HL-60 (cell line): Measurements from ENCODE around the gene ZNF557.
"Not testable (repeated sequence)": the region's sequence is repeated elsewhere in the genome, so short reads cannot be mapped to it uniquely, and the experiment has no call there.

Experiments
- DNase-seq, 2 experiments: peaks; one replicate each; pipeline ENCODE4 v3.0.0-alpha.2; 2010 to 2020; ENCODE audit warnings: low read depth in 1 of 2, low spot score in 1 of 2
- H3K27ac ChIP-seq: fragments of 250-450 bp; sonication (Bioruptor Pico); replicated peaks from 2 replicates; pipeline ENCODE4 v1.5.1; 2020; ENCODE audit warnings: mild to moderate bottlenecking, moderate library complexity
- H3K27me3 ChIP-seq: fragments of 250-450 bp; sonication (Bioruptor Pico); 2 replicates; pipeline ENCODE4 v1.5.1; 2021; ENCODE audit warnings: mild to moderate bottlenecking, moderate library complexity; ENCODE audit not compliant: insufficient read depth, poor library complexity, severe bottlenecking
- H3K4me3 ChIP-seq: replicated peaks from 2 replicates; pipeline ENCODE4 v1.5.1; 2011; ENCODE audit warnings: mild to moderate bottlenecking, control low read depth, low read length; ENCODE audit not compliant: insufficient read depth
- GABPA ChIP-seq: IDR thresholded peaks from 2 replicates; pipeline ENCODE4 v1.6.1; 2012; ENCODE audit warnings: low read depth
- POLR2AphosphoS5 ChIP-seq: IDR thresholded peaks from 2 replicates; pipeline ENCODE4 v1.6.1; 2012; ENCODE audit warnings: low read depth
- SPI1 ChIP-seq: IDR thresholded peaks from 2 replicates; pipeline ENCODE4 v1.6.1; 2012; ENCODE audit warnings: low read depth, mild to moderate bottlenecking, borderline replicate concordance
- long read RNA-seq: library from polyadenylated mRNA; unstranded; transcript quantifications from one replicate; pipeline ENCODE4 v2.0.0, GENCODE V29; 2020
- TF ChIP-seq, protein P1 (sequence below): IDR thresholded peaks from 2 replicates; pipeline ENCODE4 v1.6.1; 2012; ENCODE audit warnings: low read depth; ENCODE audit not compliant: insufficient replicate concordance
- TF ChIP-seq, protein P2 (sequence below): IDR thresholded peaks from one replicate; pipeline ENCODE4 v1.5.1; 2011; ENCODE audit warnings: low read length, control low read depth, inconsistent platforms; ENCODE audit not compliant: insufficient read depth

ZNF557 gene
- long read RNA-seq, full-length matches to known transcripts = 12 of 23 reads
- long read RNA-seq, partial matches to known transcripts = 0 of 23 reads
- long read RNA-seq, other reads (novel, unspliced or antisense) = 11 of 23 reads

DNA sequence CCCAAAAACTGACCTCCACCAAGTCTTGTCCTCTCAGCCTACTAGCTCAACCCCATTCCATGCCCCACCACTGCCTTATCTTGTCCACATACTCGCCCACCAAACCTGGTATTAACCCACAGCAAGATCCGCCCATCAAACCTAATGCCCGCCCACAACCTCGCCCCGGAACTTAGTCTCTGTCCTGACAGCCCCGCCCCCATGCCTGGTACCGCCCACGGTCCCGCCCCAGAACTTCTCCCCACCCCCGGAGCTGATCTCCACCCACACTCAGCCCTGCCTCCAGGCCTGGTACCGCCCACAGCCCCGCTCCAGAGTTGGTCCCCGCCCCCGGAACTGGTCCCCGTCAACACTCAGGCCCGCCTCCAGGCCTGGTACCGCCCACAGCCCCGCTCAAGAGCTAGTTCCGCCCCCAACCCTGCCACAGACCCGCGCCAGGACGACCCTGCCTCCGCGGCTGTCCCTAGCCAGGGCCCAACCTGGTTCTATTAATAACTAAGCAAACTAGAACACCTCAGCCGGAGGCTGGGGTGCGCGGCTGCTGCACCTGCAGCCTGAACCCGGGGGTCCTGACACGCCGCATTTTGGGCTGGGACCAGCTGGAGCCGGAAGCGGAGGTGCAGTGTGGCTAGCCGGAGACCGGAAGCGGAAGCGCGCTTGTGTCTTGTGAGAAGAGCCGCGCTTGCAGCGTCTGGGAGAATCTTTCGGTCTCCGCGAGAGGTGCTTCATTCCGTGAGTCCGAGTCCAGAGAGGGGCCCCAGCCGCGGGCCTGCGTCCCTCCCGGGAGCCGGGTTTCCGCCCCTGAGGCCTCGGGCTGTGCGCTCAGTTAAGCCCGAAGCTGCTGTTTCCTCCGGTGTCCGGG is at the start of gene ZNF557:
Gene ZNF557 (plus strand): TSS at position 662 of the 862 bp plus-strand sequence. CDS start 5,372 bp downstream, outside the sequence.
- peak; percentile 97 to 99 for DNase-seq
- H3K27ac ChIP-seq = peak within 1 kb of the TSS; percentile 91
- H3K4me3 ChIP-seq = peak within 1 kb of the TSS; percentile 92
- TF ChIP-seq, protein P1, sequence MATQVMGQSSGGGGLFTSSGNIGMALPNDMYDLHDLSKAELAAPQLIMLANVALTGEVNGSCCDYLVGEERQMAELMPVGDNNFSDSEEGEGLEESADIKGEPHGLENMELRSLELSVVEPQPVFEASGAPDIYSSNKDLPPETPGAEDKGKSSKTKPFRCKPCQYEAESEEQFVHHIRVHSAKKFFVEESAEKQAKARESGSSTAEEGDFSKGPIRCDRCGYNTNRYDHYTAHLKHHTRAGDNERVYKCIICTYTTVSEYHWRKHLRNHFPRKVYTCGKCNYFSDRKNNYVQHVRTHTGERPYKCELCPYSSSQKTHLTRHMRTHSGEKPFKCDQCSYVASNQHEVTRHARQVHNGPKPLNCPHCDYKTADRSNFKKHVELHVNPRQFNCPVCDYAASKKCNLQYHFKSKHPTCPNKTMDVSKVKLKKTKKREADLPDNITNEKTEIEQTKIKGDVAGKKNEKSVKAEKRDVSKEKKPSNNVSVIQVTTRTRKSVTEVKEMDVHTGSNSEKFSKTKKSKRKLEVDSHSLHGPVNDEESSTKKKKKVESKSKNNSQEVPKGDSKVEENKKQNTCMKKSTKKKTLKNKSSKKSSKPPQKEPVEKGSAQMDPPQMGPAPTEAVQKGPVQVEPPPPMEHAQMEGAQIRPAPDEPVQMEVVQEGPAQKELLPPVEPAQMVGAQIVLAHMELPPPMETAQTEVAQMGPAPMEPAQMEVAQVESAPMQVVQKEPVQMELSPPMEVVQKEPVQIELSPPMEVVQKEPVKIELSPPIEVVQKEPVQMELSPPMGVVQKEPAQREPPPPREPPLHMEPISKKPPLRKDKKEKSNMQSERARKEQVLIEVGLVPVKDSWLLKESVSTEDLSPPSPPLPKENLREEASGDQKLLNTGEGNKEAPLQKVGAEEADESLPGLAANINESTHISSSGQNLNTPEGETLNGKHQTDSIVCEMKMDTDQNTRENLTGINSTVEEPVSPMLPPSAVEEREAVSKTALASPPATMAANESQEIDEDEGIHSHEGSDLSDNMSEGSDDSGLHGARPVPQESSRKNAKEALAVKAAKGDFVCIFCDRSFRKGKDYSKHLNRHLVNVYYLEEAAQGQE = peak; percentile 37
- TF ChIP-seq POLR2AphosphoS5 (peak; percentile 63; the same call in 1 of the 2 replicates), SPI1 (peak; percentile 24; the same call in 1 of the 2 replicates), GABPA (peak; percentile 91)
- TF ChIP-seq, protein P2, sequence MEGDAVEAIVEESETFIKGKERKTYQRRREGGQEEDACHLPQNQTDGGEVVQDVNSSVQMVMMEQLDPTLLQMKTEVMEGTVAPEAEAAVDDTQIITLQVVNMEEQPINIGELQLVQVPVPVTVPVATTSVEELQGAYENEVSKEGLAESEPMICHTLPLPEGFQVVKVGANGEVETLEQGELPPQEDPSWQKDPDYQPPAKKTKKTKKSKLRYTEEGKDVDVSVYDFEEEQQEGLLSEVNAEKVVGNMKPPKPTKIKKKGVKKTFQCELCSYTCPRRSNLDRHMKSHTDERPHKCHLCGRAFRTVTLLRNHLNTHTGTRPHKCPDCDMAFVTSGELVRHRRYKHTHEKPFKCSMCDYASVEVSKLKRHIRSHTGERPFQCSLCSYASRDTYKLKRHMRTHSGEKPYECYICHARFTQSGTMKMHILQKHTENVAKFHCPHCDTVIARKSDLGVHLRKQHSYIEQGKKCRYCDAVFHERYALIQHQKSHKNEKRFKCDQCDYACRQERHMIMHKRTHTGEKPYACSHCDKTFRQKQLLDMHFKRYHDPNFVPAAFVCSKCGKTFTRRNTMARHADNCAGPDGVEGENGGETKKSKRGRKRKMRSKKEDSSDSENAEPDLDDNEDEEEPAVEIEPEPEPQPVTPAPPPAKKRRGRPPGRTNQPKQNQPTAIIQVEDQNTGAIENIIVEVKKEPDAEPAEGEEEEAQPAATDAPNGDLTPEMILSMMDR = no peak
- no peaks in the 10 kb centered on the region for H3K27me3 ChIP-seq

DNA sequence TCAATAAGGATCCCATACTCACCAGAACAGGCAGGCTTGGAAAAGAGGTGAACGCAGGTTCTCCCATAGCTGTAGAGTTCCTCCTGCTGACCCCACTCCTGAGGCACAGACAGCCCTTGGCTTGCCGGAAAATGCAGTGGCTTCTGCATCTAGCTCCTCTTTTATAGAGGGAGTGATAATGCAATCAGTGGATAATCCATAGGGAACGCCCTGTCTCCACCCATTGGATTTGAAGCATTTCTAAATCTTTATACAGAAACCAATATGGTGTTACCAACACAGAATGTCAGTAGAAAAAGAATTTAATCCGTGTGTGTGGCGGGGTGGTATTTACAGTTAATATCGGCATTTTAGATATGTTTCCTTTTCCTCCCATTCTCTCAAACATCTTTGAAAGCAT is 48.2 kb upstream of the ZNF557 start, which contains the start of gene MBD3L2B:
Gene MBD3L2B (minus strand): TSS at position 101 of the 400 bp plus-strand sequence. CDS start 34 bp downstream, at position 67.
- not testable (repeated sequence) for H3K4me3 ChIP-seq, H3K27me3 ChIP-seq, H3K27ac ChIP-seq, DNase-seq

DNA sequence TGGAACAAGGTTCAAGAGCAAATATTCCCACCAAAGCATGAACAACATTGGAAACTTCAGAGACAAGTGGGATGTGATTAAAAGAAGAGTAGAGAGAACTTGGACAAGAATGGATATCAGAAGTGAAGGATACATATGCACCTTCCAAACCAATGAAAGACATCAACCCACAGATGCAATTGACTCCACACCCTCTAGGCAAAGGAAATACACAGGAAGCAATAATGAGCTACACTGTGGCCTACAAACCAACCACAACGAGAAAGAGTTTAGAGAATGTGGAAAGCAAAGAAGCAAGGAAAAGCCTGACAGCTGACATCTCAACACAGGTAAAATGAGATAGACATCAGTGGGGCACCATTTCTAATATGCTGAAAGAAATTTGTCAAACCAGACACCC is 40.7 kb upstream of the ZNF557 start:
- not testable (repeated sequence) for DNase-seq

DNA sequence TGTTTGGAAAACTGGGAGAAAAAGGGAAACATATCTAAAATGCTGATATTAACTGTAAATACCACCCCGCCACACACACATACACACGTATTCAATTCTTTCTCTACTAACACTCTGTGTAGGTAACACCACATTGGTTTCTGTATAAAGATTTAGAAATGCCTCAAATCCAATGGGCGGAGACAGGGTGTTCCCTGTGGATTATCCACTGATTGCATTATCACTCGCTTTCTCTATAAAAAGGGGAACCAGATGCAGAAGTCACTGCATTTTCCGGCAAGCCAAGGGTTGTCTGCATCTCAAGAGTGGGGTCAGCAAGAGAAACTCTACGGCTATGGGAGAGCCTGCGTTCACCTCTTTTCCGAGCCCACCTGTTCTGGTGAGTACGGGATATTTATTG is 39.2 kb upstream of the ZNF557 start, which contains the start of gene MBD3L5:
Gene MBD3L5 (plus strand): TSS at position 301 of the 400 bp plus-strand sequence. CDS start 34 bp downstream, at position 335.
- H3K27me3 ChIP-seq, H3K4me3 ChIP-seq, H3K27ac ChIP-seq, DNase-seq: not testable (repeated sequence)

More for the DNA sequence above, 40.7 kb upstream of the ZNF557 start:
- not testable (repeated sequence) for H3K4me3 ChIP-seq, H3K27me3 ChIP-seq, H3K27ac ChIP-seq

DNA sequence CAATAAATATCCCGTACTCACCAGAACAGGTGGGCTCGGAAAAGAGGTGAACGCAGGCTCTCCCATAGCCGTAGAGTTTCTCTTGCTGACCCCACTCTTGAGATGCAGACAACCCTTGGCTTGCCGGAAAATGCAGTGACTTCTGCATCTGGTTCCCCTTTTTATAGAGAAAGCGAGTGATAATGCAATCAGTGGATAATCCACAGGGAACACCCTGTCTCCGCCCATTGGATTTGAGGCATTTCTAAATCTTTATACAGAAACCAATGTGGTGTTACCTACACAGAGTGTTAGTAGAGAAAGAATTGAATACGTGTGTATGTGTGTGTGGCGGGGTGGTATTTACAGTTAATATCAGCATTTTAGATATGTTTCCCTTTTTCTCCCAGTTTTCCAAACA is 29.4 kb upstream of the ZNF557 start, which contains the start of gene MBD3L4:
Gene MBD3L4 (minus strand): TSS at position 101 of the 400 bp plus-strand sequence. CDS start 35 bp downstream, at position 66.
- not testable (repeated sequence) for DNase-seq, H3K4me3 ChIP-seq, H3K27me3 ChIP-seq, H3K27ac ChIP-seq

DNA sequence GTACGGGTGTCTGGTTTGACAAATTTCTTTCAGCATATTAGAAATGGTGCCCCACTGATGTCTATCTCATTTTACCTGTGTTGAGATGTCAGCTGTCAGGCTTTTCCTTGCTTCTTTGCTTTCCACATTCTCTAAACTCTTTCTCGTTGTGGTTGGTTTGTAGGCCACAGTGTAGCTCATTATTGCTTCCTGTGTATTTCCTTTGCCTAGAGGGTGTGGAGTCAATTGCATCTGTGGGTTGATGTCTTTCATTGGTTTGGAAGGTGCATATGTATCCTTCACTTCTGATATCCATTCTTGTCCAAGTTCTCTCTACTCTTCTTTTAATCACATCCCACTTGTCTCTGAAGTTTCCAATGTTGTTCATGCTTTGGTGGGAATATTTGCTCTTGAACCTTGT is 27.9 kb upstream of the ZNF557 start:
- not testable (repeated sequence) for DNase-seq, H3K27me3 ChIP-seq, H3K4me3 ChIP-seq, H3K27ac ChIP-seq

DNA sequence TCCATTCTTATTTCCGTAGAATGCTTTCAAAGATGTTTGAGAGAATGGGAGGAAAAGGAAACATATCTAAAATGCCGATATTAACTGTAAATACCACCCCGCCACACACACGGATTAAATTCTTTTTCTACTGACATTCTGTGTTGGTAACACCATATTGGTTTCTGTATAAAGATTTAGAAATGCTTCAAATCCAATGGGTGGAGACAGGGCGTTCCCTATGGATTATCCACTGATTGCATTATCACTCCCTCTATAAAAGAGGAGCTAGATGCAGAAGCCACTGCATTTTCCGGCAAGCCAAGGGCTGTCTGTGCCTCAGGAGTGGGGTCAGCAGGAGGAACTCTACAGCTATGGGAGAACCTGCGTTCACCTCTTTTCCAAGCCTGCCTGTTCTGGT is 20.5 kb upstream of the ZNF557 start, which contains the start of gene MBD3L2:
Gene MBD3L2 (plus strand): TSS at position 301 of the 400 bp plus-strand sequence. CDS start 53 bp downstream, at position 354.
- DNase-seq, H3K4me3 ChIP-seq, H3K27ac ChIP-seq, H3K27me3 ChIP-seq: not testable (repeated sequence)

DNA sequence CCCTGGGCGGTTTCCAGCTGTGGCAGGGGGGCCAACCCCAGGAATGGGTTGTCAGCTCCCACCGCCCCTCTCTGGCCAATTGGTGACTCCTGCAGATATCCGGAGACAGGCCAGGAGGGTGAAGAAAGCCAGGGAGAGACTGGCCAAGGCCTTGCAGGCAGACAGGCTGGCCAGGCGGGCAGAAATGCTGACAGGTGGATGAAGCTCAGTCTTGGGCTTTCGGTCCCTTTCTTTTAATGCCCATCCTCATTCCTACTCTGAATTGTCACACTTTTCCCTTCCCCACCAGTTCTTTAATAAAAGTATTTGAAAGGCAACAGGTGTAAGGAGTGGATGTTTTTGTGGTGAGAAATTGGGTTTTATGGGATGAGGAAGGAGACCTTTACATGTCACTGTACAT is 18.1 kb upstream of the ZNF557 start:
- not testable (repeated sequence) for H3K4me3 ChIP-seq, H3K27ac ChIP-seq, DNase-seq, H3K27me3 ChIP-seq

DNA sequence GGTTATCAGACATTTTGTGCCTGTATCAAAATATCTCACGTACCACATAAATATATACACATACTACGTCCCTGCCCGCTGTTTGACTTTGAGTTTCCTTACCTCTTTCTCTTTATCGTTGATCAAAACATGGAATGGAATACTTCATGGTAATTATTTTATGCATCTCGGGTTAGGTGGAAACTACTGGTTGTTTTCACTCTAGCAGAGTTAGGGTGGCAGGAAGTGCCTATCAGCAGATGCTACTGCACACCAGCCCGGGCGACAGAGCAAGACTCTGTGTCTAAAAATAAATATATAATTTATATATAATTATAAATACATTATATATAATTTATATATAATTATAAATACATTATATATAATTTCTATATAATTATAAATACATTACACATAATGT is 16.6 kb upstream of the ZNF557 start:
- H3K27ac ChIP-seq, H3K27me3 ChIP-seq, DNase-seq, H3K4me3 ChIP-seq: not testable (repeated sequence)

DNA sequence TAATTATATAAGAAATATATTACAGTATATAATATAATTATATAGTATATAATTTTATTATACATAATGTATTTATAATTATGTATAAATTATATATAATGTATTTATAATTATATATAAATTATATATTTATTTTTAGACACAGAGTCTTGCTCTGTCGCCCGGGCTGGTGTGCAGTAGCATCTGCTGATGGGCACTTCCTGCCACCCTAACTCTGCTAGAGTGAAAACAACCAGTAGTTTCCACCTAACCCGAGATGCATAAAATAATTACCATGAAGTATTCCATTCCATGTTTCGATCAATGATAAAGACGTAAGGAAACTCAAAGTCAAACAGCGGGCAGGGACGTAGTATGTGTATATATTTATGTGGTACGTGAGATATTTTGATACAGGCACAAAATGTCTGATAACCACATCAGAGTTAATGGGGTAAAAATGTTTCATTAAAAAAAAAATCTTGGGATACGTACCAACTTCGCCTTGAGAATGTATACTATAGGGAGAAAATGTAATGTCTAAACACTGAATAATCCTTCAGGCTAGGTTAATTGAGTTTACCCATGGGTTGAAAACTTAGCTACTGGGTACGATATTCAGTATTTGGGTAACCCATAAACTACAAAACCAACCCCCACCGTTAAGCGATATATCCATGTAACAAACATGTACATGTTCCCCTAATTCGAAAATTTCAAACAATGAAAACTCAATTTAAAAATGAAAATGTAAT is 14.7 kb upstream of the ZNF557 start:
- not testable (repeated sequence) for DNase-seq, H3K27ac ChIP-seq, H3K27me3 ChIP-seq, H3K4me3 ChIP-seq
